ENCODE results near the gene CLDN17. TPM values are rescaled to one million over a fixed set of nuclear protein-coding genes. Genes with fewer than 3 reads are reported as not detected.

The CLDN17 gene
- total RNA-seq, 1 experiment from 2014 or later, result not detected

DNA sequence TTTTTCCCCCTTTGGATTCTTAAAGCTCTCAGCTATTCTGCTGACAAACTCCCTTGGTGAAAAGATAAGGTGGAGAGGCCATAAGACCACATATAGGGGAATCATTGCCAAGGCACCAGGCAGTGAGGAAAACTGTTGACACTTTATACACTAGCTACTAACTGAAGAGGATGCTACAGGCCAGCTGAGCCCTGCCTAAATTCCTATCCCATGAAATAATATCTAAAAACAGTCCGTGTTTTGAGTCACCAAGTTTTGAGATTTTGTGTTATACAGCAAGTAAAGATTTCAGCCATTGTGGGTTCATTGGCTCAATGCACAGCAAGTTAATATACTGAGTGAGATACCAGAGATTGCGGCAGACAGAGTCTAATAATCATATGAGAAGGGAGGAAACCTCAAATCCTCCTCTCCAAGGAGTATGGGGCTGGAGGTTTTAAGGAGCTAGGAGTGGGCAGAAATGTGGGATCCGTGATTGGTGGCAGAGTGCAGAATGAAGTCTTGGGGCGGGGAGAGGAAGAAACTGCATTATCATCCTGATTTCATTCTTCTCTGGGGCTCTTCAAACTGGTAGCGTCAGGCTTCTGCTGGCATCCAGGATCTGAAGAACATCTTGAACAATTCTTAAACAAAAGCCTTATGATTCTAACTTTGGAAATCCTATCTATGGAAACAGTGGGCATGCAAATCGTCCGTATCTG lies 40.1 kb upstream of the CLDN17 start:
- H2BK120ac ChIP-seq (ENCODE audit: low read depth, low read length, poor library complexity, severe bottlenecking), result no peak overlapping the region
- H2AFZ ChIP-seq (ENCODE audit: low read length), result no peak overlapping the region
- H3K23me2 ChIP-seq (ENCODE audit: insufficient read length, low read depth, low read length, poor library complexity, severe bottlenecking), result no peaks in the 10 kb centered on the region
- H4K20me1 ChIP-seq (ENCODE audit: control insufficient read depth, insufficient read depth, insufficient read length), result no peaks in the 10 kb centered on the region
- H3K9me3 Mint-ChIP-seq, result no peaks in the 10 kb centered on the region; a peak in 1 of 5 replicates
- H3K27me3 ChIP-seq (ENCODE audit: insufficient read depth, low read length), result no peaks in the 10 kb centered on the region
- no peaks in the 10 kb centered on the region for H3K79me2 ChIP-seq (ENCODE audit: insufficient read depth, low read length)
- no peaks in the 10 kb centered on the region for H3K79me1 ChIP-seq (ENCODE audit: insufficient read depth, low read depth, low read length, poor library complexity, severe bottlenecking)
- H3K9ac ChIP-seq (ENCODE audit: extremely low read depth, insufficient read length, low read length), result no peak overlapping the region
- TF ChIP-seq, protein P1, sequence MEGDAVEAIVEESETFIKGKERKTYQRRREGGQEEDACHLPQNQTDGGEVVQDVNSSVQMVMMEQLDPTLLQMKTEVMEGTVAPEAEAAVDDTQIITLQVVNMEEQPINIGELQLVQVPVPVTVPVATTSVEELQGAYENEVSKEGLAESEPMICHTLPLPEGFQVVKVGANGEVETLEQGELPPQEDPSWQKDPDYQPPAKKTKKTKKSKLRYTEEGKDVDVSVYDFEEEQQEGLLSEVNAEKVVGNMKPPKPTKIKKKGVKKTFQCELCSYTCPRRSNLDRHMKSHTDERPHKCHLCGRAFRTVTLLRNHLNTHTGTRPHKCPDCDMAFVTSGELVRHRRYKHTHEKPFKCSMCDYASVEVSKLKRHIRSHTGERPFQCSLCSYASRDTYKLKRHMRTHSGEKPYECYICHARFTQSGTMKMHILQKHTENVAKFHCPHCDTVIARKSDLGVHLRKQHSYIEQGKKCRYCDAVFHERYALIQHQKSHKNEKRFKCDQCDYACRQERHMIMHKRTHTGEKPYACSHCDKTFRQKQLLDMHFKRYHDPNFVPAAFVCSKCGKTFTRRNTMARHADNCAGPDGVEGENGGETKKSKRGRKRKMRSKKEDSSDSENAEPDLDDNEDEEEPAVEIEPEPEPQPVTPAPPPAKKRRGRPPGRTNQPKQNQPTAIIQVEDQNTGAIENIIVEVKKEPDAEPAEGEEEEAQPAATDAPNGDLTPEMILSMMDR (conservative IDR thresholded peaks at IDR 0.05), result no peak
- no peak overlapping the region for H3K27ac ChIP-seq (ENCODE audit: insufficient read length, low read depth, low read length)
- no peak overlapping the region for H3K4me3 Mint-ChIP-seq
- no peaks in the 10 kb centered on the region for H3K9me3 ChIP-seq (ENCODE audit: control insufficient read depth, low read depth, low read length)
- H3K4me1 ChIP-seq (ENCODE audit: insufficient read depth, low read length), result no peaks in the 10 kb centered on the region; the same call in 1 of the 2 replicates
- H2BK5ac ChIP-seq (ENCODE audit: insufficient read length, low read length), result no peak overlapping the region
- H3T11ph ChIP-seq (ENCODE audit: low read length), result no peak overlapping the region
- peaks cover 8 to 9% of the 10 kb centered on the region in 2 experiments for H3K4me1 Mint-ChIP-seq
- no peak overlapping the region for H2BK20ac ChIP-seq (ENCODE audit: low read depth, low read length, poor library complexity, severe bottlenecking)
- peak overlapping the region in 1 of 3 experiments; percentile 8; a peak in 1 of 7 replicates for H3K27ac Mint-ChIP-seq
- WGBS (ENCODE audit: extremely low coverage, insufficient read length, low lambda C conversion rate), result no CpG with 5 or more reads among the region's 7 CpGs
- H3K23ac ChIP-seq (ENCODE audit: insufficient read length, low read depth, low read length), result no peak overlapping the region
- no peak overlapping the region for H3K56ac ChIP-seq (ENCODE audit: insufficient read length, low read depth, low read length)
- no peak overlapping the region for H2BK12ac ChIP-seq (ENCODE audit: insufficient read length, low read depth, low read length)
- no peak overlapping the region for H4K5ac ChIP-seq (ENCODE audit: insufficient read length, low read depth, low read length)
- H2AK5ac ChIP-seq (ENCODE audit: insufficient read length, low read length), result no peak overlapping the region
- DNase-seq, result no peak
- H4K91ac ChIP-seq (ENCODE audit: insufficient read length, low read depth, low read length), result no peak overlapping the region
- no peak overlapping the region for H3K4ac ChIP-seq (ENCODE audit: low read depth, low read length)
- no peak overlapping the region for H2BK15ac ChIP-seq (ENCODE audit: low read depth, low read length)
- H3K4me2 ChIP-seq (ENCODE audit: insufficient read depth, insufficient read length, low read length), result no peak overlapping the region
- no peak overlapping the region for H4K8ac ChIP-seq (replicated peaks; ENCODE audit: insufficient read length, low read depth, low read length)
- no peaks in the 10 kb centered on the region; a peak in 1 of 7 replicates for H3K36me3 Mint-ChIP-seq (ENCODE audit: insufficient read depth in 1 of 3, low read depth in 3 of 3)
- no peak overlapping the region for H3K18ac ChIP-seq (ENCODE audit: insufficient read length, low read depth, low read length)
- no peak overlapping the region for H3K14ac ChIP-seq (ENCODE audit: insufficient read depth, low read length)
- no peaks in the 10 kb centered on the region; the same call in 1 of the 2 replicates for H3K27me3 Mint-ChIP-seq (ENCODE audit: low read depth)

Measured in H9 (cell line).